ENCODE data around the gene ECSCR. TPM values are rescaled to one million over a fixed set of nuclear protein-coding genes. Genes with fewer than 3 reads are reported as not detected.

The ECSCR gene
- total and polyA plus RNA-seq, 2 donors (not counting 1 experiment from before 2014, with no cell fraction given) = not detected

DNA sequence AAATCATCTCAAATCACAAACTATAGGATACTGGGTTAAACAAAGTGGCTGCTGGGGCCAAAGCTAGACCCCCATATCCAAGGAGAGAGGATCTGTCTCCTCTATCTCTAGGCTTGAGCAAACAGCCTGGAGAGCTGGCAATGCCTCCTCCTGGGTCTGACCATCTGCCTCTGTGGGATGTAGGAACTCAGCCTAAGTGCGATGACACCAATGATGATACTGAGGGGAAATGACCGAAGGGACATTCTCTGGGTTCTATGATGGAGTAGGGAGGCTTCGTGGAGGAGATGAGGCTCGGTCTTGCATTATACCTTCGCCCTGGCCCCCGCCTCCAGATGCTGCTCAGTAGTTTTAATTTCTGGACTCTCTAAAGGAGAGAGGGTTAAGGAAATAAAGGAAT, 49.4 kb downstream of the ECSCR start:
- Mint-ChIP-seq H3K27me3 (no peaks in the 10 kb centered on the region), H3K27ac (no peak overlapping the region), H3K4me3 (no peak overlapping the region), H3K9me3 (ENCODE audit: insufficient read depth) (no peaks in the 10 kb centered on the region), H3K4me1 (peaks cover 5% of the 10 kb centered on the region)
- Histone ChIP-seq H3K4me2 (replicated peaks; ENCODE audit: low read depth, low read length, poor library complexity, severe bottlenecking) (no peak overlapping the region), H3K27ac (ENCODE audit: low read length in 2 of 2) (no peak overlapping the region), H3K27me3 (replicated peaks in 1 of 4; ENCODE audit: control extremely low read depth in 1 of 4, control insufficient read depth in 3 of 4, insufficient read depth in 4 of 4, low read length in 3 of 4) (no peaks in the 10 kb centered on the region), H3K9ac (ENCODE audit: low read length) (no peak overlapping the region), H3K4me1 (ENCODE audit: control insufficient read depth in 2 of 2, insufficient read depth in 2 of 2, low read length in 2 of 2) (peaks cover 5% of the 10 kb centered on the region in 2 donors), H3K9me3 (ENCODE audit: control extremely low read depth in 1 of 3, control insufficient read depth in 2 of 3, insufficient read depth in 1 of 3, low read length in 2 of 3) (no peaks in the 10 kb centered on the region), H2AFZ (ENCODE audit: insufficient read depth, low read depth, low read length, poor library complexity, severe bottlenecking) (no peak overlapping the region), H3K36me3 (replicated peaks in 1 of 2; ENCODE audit: control extremely low read depth in 1 of 2, control insufficient read depth in 1 of 2, extremely low read depth in 1 of 2, insufficient read depth in 2 of 2, low read length in 1 of 2) (no peaks in the 10 kb centered on the region), H3K4me3 (ENCODE audit: control extremely low read depth in 1 of 5, extremely low read depth in 1 of 5, insufficient read depth in 1 of 5, low read depth in 2 of 5, low read length in 4 of 5) (no peak overlapping the region), H4K20me1 (ENCODE audit: control insufficient read depth, insufficient read depth, low read length, poor library complexity, severe bottlenecking) (no peaks in the 10 kb centered on the region), H3K79me2 (ENCODE audit: control insufficient read depth, insufficient read depth, low read length) (peaks cover 4% of the 10 kb centered on the region)
- CTCF ChIA-PET = interaction anchor here (1.9 kb wide), 1 partner anchor 10 kb away, joined by 8 read pairs; no protein-coding TSS in a partner anchor
- 96% methylated on average over 6 of the region's 6 CpGs for WGBS (ENCODE audit: insufficient coverage)
- DNase-seq = no peak
- no peak for ATAC-seq (ENCODE audit: low read depth)
- POLR2A ChIA-PET = no interaction called here
- intact Hi-C loops (cut with micrococcal nuclease) = no loop called here
- TF ChIP-seq EZH2 (IDR thresholded peaks at IDR 0.05; ENCODE audit: borderline replicate concordance, insufficient read depth, low read depth, low read length, poor library complexity, severe bottlenecking) = no peak
- TF ChIP-seq, protein P1, sequence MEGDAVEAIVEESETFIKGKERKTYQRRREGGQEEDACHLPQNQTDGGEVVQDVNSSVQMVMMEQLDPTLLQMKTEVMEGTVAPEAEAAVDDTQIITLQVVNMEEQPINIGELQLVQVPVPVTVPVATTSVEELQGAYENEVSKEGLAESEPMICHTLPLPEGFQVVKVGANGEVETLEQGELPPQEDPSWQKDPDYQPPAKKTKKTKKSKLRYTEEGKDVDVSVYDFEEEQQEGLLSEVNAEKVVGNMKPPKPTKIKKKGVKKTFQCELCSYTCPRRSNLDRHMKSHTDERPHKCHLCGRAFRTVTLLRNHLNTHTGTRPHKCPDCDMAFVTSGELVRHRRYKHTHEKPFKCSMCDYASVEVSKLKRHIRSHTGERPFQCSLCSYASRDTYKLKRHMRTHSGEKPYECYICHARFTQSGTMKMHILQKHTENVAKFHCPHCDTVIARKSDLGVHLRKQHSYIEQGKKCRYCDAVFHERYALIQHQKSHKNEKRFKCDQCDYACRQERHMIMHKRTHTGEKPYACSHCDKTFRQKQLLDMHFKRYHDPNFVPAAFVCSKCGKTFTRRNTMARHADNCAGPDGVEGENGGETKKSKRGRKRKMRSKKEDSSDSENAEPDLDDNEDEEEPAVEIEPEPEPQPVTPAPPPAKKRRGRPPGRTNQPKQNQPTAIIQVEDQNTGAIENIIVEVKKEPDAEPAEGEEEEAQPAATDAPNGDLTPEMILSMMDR (IDR thresholded peaks at IDR 0.05) = no peak

DNA sequence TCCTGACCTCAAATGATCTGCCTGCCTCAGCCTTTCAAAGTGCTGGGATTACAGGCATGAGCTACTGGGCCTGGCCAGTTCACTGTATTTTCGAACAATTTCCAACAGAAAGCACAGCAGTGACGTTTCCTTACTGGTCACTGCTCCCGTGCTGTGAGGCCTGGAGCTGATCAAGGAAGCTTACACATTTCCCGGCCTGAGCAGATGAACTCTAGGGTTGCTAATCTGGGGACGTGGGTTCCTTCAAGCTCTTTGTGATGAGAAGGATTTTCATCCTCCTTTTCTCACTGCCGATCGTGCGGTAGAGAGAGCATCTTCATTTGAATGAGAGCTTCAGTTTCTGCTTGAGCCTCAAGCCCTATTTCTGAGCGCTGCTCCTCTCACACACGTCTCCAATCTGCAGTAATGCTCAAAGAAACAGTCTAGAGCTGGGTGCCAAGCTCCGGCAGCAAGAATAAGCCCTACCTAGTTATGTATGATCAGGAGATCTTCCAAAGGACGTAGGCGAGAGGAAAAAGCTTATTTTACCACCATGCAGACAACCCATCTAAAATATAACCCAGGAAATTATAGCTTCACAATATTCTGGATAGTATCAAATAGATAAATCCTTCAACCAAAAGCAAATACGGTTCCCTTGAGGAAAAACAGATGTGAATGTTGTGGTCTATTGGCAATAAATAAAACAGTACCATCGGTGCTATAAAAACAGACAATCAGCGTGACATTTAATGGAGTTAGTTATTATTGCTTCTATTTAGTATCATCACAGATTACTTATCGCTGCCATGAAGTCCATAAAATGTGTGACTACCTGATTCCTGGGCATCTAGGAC, 51.3 kb downstream of the ECSCR start:
- DNase-seq = no peak
- no peak overlapping the region for H3K9ac ChIP-seq (ENCODE audit: low read length)
- no peak overlapping the region for H3K27ac Mint-ChIP-seq
- no peaks in the 10 kb centered on the region for H3K36me3 ChIP-seq (replicated peaks in 1 of 2; ENCODE audit: control extremely low read depth in 1 of 2, control insufficient read depth in 1 of 2, extremely low read depth in 1 of 2, insufficient read depth in 2 of 2, low read length in 1 of 2)
- H3K4me1 Mint-ChIP-seq = peaks cover 17% of the 10 kb centered on the region
- 97% methylated on average over 10 of the region's 17 CpGs for WGBS (ENCODE audit: insufficient coverage)
- H3K4me1 ChIP-seq (ENCODE audit: control insufficient read depth in 2 of 2, insufficient read depth in 2 of 2, low read length in 2 of 2) = peaks cover 22 to 23% of the 10 kb centered on the region in 2 donors
- H3K4me2 ChIP-seq (replicated peaks; ENCODE audit: low read depth, low read length, poor library complexity, severe bottlenecking) = no peak overlapping the region
- no peak for ATAC-seq (ENCODE audit: low read depth)
- no peaks in the 10 kb centered on the region for H3K27me3 ChIP-seq (replicated peaks in 1 of 4; ENCODE audit: control extremely low read depth in 1 of 4, control insufficient read depth in 3 of 4, insufficient read depth in 4 of 4, low read length in 3 of 4)
- H3K4me3 ChIP-seq (ENCODE audit: control extremely low read depth in 1 of 5, extremely low read depth in 1 of 5, insufficient read depth in 1 of 5, low read depth in 2 of 5, low read length in 4 of 5) = no peak overlapping the region
- no peaks in the 10 kb centered on the region for H3K27me3 Mint-ChIP-seq
- no peaks in the 10 kb centered on the region for H3K9me3 ChIP-seq (ENCODE audit: control extremely low read depth in 1 of 3, control insufficient read depth in 2 of 3, insufficient read depth in 1 of 3, low read length in 2 of 3)
- no peaks in the 10 kb centered on the region for H3K9me3 Mint-ChIP-seq (ENCODE audit: insufficient read depth)
- no peak overlapping the region for H3K4me3 Mint-ChIP-seq
- peaks cover 4% of the 10 kb centered on the region for H3K79me2 ChIP-seq (ENCODE audit: control insufficient read depth, insufficient read depth, low read length)
- no peak for TF ChIP-seq EZH2 (IDR thresholded peaks at IDR 0.05; ENCODE audit: borderline replicate concordance, insufficient read depth, low read depth, low read length, poor library complexity, severe bottlenecking)
- TF ChIP-seq, protein P1 (IDR thresholded peaks at IDR 0.05) = no peak
- intact Hi-C loops (cut with micrococcal nuclease) = no loop called here
- no peak overlapping the region for H3K27ac ChIP-seq (ENCODE audit: low read length in 2 of 2)
- POLR2A ChIA-PET = no interaction called here
- no peaks in the 10 kb centered on the region for H4K20me1 ChIP-seq (ENCODE audit: control insufficient read depth, insufficient read depth, low read length, poor library complexity, severe bottlenecking)
- CTCF ChIA-PET = interaction anchor here (0.6 to 7.3 kb wide), 8 partner anchors 10 to 420 kb away, joined by 3 to 43 read pairs (median 4); partner anchors contain the start of gene MATR3
- no peak overlapping the region for H2AFZ ChIP-seq (ENCODE audit: insufficient read depth, low read depth, low read length, poor library complexity, severe bottlenecking)

Measured in B cell (primary cell).